ENCODE results near the gene SSRP1. TPM values are rescaled to one million over a fixed set of nuclear protein-coding genes. Genes with fewer than 3 reads are reported as not detected.

Gene SSRP1
- total and polyA plus RNA-seq, 2 experiments from 2014 or later, result 205 to 216 TPM

- H3K36me3 Mint-ChIP-seq (ENCODE audit: low read depth), result peaks cover 72% of the 10 kb centered on the region
- no peak overlapping the region for H3K27ac Mint-ChIP-seq
- TF ChIP-seq JUNB (IDR thresholded peaks at IDR 0.05; ENCODE audit: unreplicated experiment) (no peak), POLR2AphosphoS5 (IDR thresholded peaks at IDR 0.05; ENCODE audit: low read depth) (no peak), EZH2 (IDR thresholded peaks at IDR 0.05; ENCODE audit: low read depth, unreplicated experiment) (no peak), CREB1 (CRISPR knock-in tag; IDR thresholded peaks at IDR 0.05; ENCODE audit: low read depth) (no peak), CTCF (conservative IDR thresholded peaks at IDR 0.05; ENCODE audit: low read depth in 2 of 2) (no peak), ZNF331 (CRISPR knock-in tag; IDR thresholded peaks at IDR 0.05; ENCODE audit: low read depth) (no peak), ETS1 (IDR thresholded peaks at IDR 0.05) (no peak)
Measured at GRCh38 chr11:57332694-57333440, 2.8 kb downstream of the SSRP1 start.

GRCh38 chr11:57331720-57332119 lies 4.0 kb downstream of the SSRP1 start:
- Mint-ChIP-seq H3K4me3 (no peak overlapping the region), H3K27ac (no peak overlapping the region), H3K27me3 (ENCODE audit: insufficient read depth, low read depth, poor library complexity) (peaks cover 7% of the 10 kb centered on the region), H3K36me3 (ENCODE audit: low read depth) (peaks cover 84% of the 10 kb centered on the region), H3K4me1 (peaks cover 28% of the 10 kb centered on the region), H3K9me3 (no peaks in the 10 kb centered on the region)
- peaks cover 6% of the 10 kb centered on the region; the same call in 1 of the 2 replicates for H3F3A ChIP-seq (replicated peaks; ENCODE audit: low read depth)
- no peak overlapping the region for H3K27ac ChIP-seq (ENCODE audit: low read depth)
- ATAC-seq, result no peak
- no peak overlapping the region for H3K4me3 ChIP-seq
- no peaks in the 10 kb centered on the region for H3K9me2 ChIP-seq (ENCODE audit: insufficient read depth)
- H3K27me3 ChIP-seq (ENCODE audit: insufficient read depth), result no peaks in the 10 kb centered on the region
- peaks cover 54% of the 10 kb centered on the region for H3K36me3 ChIP-seq (ENCODE audit: insufficient read depth)
- no peak overlapping the region for H2AFZ ChIP-seq
- H3K4me1 ChIP-seq (ENCODE audit: insufficient read depth), result peaks cover 14% of the 10 kb centered on the region
- DNase-seq (ENCODE audit: low spot score), result no peak
- H4K20me1 ChIP-seq (replicated peaks; ENCODE audit: insufficient read depth), result peaks cover 16% of the 10 kb centered on the region
- no peak overlapping the region for H3K4me2 ChIP-seq
- H3K79me2 ChIP-seq (replicated peaks; ENCODE audit: insufficient read depth), result peaks cover 39% of the 10 kb centered on the region
- TF ChIP-seq ZNF114 (CRISPR knock-in tag; IDR thresholded peaks at IDR 0.05), result no peak
- no peak for TF ChIP-seq REST (IDR thresholded peaks at IDR 0.05; ENCODE audit: unreplicated experiment)
- no peak for TF ChIP-seq EZH2phosphoT487 (IDR thresholded peaks at IDR 0.05; ENCODE audit: unreplicated experiment)
- TF ChIP-seq ETS1 (IDR thresholded peaks at IDR 0.05), result no peak
- no peak for TF ChIP-seq POLR2AphosphoS5 (IDR thresholded peaks at IDR 0.05; ENCODE audit: low read depth)
- no peak for TF ChIP-seq ZNF331 (CRISPR knock-in tag; IDR thresholded peaks at IDR 0.05; ENCODE audit: low read depth)
- TF ChIP-seq CTCF (conservative IDR thresholded peaks at IDR 0.05; ENCODE audit: low read depth in 2 of 2), result no peak
- TF ChIP-seq CREB1 (CRISPR knock-in tag; IDR thresholded peaks at IDR 0.05; ENCODE audit: low read depth), result no peak
- no peak for TF ChIP-seq NANOG (IDR thresholded peaks at IDR 0.05; ENCODE audit: borderline replicate concordance)

More at GRCh38 chr11:57332694-57333440, 2.8 kb downstream of the SSRP1 start:
- Histone ChIP-seq H3K4me3 (no peak overlapping the region), H3K27me3 (ENCODE audit: insufficient read depth) (no peaks in the 10 kb centered on the region), H3K79me2 (replicated peaks; ENCODE audit: insufficient read depth) (peaks cover 39% of the 10 kb centered on the region), H4K20me1 (replicated peaks; ENCODE audit: insufficient read depth) (peaks cover 16% of the 10 kb centered on the region), H3F3A (replicated peaks; ENCODE audit: low read depth) (no peaks in the 10 kb centered on the region), H3K36me3 (ENCODE audit: insufficient read depth) (peaks cover 54% of the 10 kb centered on the region), H3K4me1 (ENCODE audit: insufficient read depth) (peaks cover 17% of the 10 kb centered on the region), H2AFZ (no peak overlapping the region), H3K27ac (ENCODE audit: low read depth) (no peak overlapping the region), H3K9me2 (ENCODE audit: insufficient read depth) (no peaks in the 10 kb centered on the region), H3K4me2 (no peak overlapping the region)
- DNase-seq (ENCODE audit: low spot score), result no peak
- peaks cover 7% of the 10 kb centered on the region for H3K27me3 Mint-ChIP-seq (ENCODE audit: insufficient read depth, low read depth, poor library complexity)
- ATAC-seq, result no peak
- no peaks in the 10 kb centered on the region for H3K9me3 Mint-ChIP-seq
- peaks cover 25% of the 10 kb centered on the region for H3K4me1 Mint-ChIP-seq
- H3K4me3 Mint-ChIP-seq, result no peak overlapping the region
